ENCODE measurements around the gene LRBA. TPM values are rescaled to one million over a fixed set of nuclear protein-coding genes. Genes with fewer than 3 reads are reported as not detected.

LRBA gene
- total and polyA plus RNA-seq, 4 donors: 8.2 to 69.8 (median 32.8) TPM

DNA sequence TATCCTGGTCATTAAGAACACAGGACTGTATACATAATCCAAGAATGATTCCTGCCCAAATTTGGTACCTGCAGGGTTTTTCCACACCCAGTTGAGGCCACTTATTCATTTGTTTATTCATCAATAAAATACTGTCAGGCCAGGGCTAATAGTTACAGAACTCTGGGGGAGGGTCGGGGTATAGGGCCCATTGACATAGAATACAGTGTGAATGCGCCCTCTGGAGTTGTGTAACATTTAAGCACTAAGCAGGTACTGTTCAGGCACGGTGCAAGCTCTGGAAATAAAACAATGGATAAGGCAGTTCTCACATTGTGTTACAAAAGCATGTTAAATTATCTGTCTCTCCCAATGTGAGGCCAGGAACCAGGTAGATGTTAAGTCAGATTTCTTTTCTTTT, 30.8 kb upstream of the LRBA start:
- Histone ChIP-seq H3K27me3 (ENCODE audit: control insufficient read depth in 4 of 4, insufficient read depth in 4 of 4, low read length in 3 of 4) (no peaks in the 10 kb centered on the region), H3K27ac (ENCODE audit: low read depth in 1 of 2, low read length in 2 of 2) (no peak overlapping the region), H3K4me3 (ENCODE audit: low read depth in 1 of 3, low read length in 3 of 3) (no peak overlapping the region), H3K4me1 (ENCODE audit: control insufficient read depth in 4 of 4, insufficient read depth in 4 of 4, low read length in 3 of 4) (no peaks in the 10 kb centered on the region), H3K36me3 (ENCODE audit: control insufficient read depth in 4 of 4, insufficient read depth in 3 of 4, low read depth in 1 of 4, low read length in 3 of 4) (no peaks in the 10 kb centered on the region), H3K9ac (ENCODE audit: low read depth in 1 of 2, low read length in 2 of 2) (no peak overlapping the region), H3K9me3 (ENCODE audit: control insufficient read depth in 4 of 4, low read length in 3 of 4) (no peaks in the 10 kb centered on the region)
- TF ChIP-seq, protein P1, sequence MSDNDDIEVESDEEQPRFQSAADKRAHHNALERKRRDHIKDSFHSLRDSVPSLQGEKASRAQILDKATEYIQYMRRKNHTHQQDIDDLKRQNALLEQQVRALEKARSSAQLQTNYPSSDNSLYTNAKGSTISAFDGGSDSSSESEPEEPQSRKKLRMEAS (IDR thresholded peaks at IDR 0.05): no peak
- TF ChIP-seq TAF1 (conservative IDR thresholded peaks at IDR 0.05) (no peak), FOXA2 (IDR thresholded peaks at IDR 0.05) (no peak), RXRA (IDR thresholded peaks at IDR 0.05) (no peak), JUND (IDR thresholded peaks at IDR 0.05) (no peak), EGR1 (IDR thresholded peaks at IDR 0.05; ENCODE audit: low read depth in 2 of 2) (no peak), YY1 (IDR thresholded peaks at IDR 0.05) (no peak), RAD21 (IDR thresholded peaks at IDR 0.05) (no peak), HNF4G (IDR thresholded peaks at IDR 0.05) (no peak)
- TF ChIP-seq, protein P2, sequence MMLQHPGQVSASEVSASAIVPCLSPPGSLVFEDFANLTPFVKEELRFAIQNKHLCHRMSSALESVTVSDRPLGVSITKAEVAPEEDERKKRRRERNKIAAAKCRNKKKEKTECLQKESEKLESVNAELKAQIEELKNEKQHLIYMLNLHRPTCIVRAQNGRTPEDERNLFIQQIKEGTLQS (IDR thresholded peaks at IDR 0.05): no peak
- TF ChIP-seq, protein P3, sequence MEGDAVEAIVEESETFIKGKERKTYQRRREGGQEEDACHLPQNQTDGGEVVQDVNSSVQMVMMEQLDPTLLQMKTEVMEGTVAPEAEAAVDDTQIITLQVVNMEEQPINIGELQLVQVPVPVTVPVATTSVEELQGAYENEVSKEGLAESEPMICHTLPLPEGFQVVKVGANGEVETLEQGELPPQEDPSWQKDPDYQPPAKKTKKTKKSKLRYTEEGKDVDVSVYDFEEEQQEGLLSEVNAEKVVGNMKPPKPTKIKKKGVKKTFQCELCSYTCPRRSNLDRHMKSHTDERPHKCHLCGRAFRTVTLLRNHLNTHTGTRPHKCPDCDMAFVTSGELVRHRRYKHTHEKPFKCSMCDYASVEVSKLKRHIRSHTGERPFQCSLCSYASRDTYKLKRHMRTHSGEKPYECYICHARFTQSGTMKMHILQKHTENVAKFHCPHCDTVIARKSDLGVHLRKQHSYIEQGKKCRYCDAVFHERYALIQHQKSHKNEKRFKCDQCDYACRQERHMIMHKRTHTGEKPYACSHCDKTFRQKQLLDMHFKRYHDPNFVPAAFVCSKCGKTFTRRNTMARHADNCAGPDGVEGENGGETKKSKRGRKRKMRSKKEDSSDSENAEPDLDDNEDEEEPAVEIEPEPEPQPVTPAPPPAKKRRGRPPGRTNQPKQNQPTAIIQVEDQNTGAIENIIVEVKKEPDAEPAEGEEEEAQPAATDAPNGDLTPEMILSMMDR (IDR thresholded peaks at IDR 0.05; ENCODE audit: low read depth, low read length, missing input control): no peak
- no peak for DNase-seq (ENCODE audit: low spot score)
- 23% methylated on average over 3 of the region's 3 CpGs for WGBS

DNA sequence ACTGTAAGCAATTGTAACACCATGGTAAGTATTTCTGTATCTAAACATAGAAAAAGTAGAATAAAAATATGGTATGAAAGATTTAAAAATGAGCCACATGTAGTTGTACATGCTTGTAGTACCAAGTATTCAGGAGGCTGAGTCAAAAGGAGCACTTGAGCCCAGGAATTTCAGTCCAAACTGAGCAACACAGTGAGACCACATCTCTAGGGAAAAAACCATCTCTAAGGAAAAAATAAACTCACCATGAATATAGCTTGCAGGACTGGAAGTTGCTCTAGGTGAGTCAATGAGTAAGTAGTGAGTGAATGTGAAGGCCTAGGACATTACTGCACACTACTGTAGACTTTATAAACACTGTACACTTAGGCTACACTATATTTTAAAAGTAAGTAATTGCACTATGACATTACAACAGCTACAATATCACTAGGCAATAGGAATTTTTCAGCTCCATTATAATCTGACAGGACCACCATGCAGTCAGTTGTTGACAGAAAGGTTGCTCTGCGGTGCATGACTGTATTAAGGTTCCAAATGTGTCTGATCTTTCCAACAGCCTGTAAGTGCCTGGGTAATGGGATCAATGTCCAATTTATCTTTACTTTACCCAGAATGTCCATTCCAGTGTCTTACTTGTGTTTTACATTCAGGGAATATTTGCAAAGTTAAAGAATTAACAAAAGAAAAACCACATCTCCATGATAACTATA, 28.9 kb upstream of the LRBA start:
- DNase-seq (ENCODE audit: low spot score): no peak
- Histone ChIP-seq H3K36me3 (ENCODE audit: control insufficient read depth in 4 of 4, insufficient read depth in 3 of 4, low read depth in 1 of 4, low read length in 3 of 4) (no peaks in the 10 kb centered on the region), H3K4me1 (ENCODE audit: control insufficient read depth in 4 of 4, insufficient read depth in 4 of 4, low read length in 3 of 4) (no peaks in the 10 kb centered on the region), H3K4me3 (ENCODE audit: low read depth in 1 of 3, low read length in 3 of 3) (no peak overlapping the region), H3K27me3 (ENCODE audit: control insufficient read depth in 4 of 4, insufficient read depth in 4 of 4, low read length in 3 of 4) (no peaks in the 10 kb centered on the region), H3K9ac (ENCODE audit: low read depth in 1 of 2, low read length in 2 of 2) (no peak overlapping the region), H3K27ac (ENCODE audit: low read depth in 1 of 2, low read length in 2 of 2) (no peak overlapping the region), H3K9me3 (ENCODE audit: control insufficient read depth in 4 of 4, low read length in 3 of 4) (no peaks in the 10 kb centered on the region)
- 92% methylated on average over 1 of the region's 1 CpG for WGBS
- TF ChIP-seq GABPA (IDR thresholded peaks at IDR 0.05 in 1 of 2, conservative IDR thresholded peaks at IDR 0.05 in 1 of 2) (no peak), RXRA (IDR thresholded peaks at IDR 0.05) (no peak), JUND (IDR thresholded peaks at IDR 0.05) (no peak), SP1 (IDR thresholded peaks at IDR 0.05) (no peak), TAF1 (conservative IDR thresholded peaks at IDR 0.05) (no peak), FOXA1 (IDR thresholded peaks at IDR 0.05) (no peak), RAD21 (IDR thresholded peaks at IDR 0.05) (no peak), EGR1 (IDR thresholded peaks at IDR 0.05; ENCODE audit: low read depth in 2 of 2) (no peak), HNF4A (conservative IDR thresholded peaks at IDR 0.05) (no peak), YY1 (IDR thresholded peaks at IDR 0.05) (no peak), FOXA2 (IDR thresholded peaks at IDR 0.05) (no peak), NR2F2 (IDR thresholded peaks at IDR 0.05) (no peak), HNF4G (IDR thresholded peaks at IDR 0.05) (no peak)
- TF ChIP-seq, protein P2 (IDR thresholded peaks at IDR 0.05): no peak
- TF ChIP-seq, protein P3 (IDR thresholded peaks at IDR 0.05; ENCODE audit: low read depth, low read length, missing input control): no peak
- TF ChIP-seq, protein P4, sequence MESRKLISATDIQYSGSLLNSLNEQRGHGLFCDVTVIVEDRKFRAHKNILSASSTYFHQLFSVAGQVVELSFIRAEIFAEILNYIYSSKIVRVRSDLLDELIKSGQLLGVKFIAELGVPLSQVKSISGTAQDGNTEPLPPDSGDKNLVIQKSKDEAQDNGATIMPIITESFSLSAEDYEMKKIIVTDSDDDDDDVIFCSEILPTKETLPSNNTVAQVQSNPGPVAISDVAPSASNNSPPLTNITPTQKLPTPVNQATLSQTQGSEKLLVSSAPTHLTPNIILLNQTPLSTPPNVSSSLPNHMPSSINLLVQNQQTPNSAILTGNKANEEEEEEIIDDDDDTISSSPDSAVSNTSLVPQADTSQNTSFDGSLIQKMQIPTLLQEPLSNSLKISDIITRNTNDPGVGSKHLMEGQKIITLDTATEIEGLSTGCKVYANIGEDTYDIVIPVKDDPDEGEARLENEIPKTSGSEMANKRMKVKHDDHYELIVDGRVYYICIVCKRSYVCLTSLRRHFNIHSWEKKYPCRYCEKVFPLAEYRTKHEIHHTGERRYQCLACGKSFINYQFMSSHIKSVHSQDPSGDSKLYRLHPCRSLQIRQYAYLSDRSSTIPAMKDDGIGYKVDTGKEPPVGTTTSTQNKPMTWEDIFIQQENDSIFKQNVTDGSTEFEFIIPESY (IDR thresholded peaks at IDR 0.05): no peak
- TF ChIP-seq, protein P5, sequence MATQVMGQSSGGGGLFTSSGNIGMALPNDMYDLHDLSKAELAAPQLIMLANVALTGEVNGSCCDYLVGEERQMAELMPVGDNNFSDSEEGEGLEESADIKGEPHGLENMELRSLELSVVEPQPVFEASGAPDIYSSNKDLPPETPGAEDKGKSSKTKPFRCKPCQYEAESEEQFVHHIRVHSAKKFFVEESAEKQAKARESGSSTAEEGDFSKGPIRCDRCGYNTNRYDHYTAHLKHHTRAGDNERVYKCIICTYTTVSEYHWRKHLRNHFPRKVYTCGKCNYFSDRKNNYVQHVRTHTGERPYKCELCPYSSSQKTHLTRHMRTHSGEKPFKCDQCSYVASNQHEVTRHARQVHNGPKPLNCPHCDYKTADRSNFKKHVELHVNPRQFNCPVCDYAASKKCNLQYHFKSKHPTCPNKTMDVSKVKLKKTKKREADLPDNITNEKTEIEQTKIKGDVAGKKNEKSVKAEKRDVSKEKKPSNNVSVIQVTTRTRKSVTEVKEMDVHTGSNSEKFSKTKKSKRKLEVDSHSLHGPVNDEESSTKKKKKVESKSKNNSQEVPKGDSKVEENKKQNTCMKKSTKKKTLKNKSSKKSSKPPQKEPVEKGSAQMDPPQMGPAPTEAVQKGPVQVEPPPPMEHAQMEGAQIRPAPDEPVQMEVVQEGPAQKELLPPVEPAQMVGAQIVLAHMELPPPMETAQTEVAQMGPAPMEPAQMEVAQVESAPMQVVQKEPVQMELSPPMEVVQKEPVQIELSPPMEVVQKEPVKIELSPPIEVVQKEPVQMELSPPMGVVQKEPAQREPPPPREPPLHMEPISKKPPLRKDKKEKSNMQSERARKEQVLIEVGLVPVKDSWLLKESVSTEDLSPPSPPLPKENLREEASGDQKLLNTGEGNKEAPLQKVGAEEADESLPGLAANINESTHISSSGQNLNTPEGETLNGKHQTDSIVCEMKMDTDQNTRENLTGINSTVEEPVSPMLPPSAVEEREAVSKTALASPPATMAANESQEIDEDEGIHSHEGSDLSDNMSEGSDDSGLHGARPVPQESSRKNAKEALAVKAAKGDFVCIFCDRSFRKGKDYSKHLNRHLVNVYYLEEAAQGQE (IDR thresholded peaks at IDR 0.05): no peak
- TF ChIP-seq, protein P1 (IDR thresholded peaks at IDR 0.05): no peak

Data from liver (tissue), 9 donors.